ENCODE measurements around the gene ABCD3.

The ABCD3 gene

GRCh38 chr1:94540440-94541245 lies 122.5 kb downstream of the ABCD3 start (continued):
- TF ChIP-seq ZNF280C (tag by site-specific recombination; IDR thresholded peaks at IDR 0.05) (no peak), KLF16 (tag by site-specific recombination; IDR thresholded peaks at IDR 0.05) (no peak), ZNF585B (tag by site-specific recombination; IDR thresholded peaks at IDR 0.05) (no peak), GFI1B (tag by site-specific recombination; IDR thresholded peaks at IDR 0.05) (no peak), ZNF658 (tag by site-specific recombination; IDR thresholded peaks at IDR 0.05) (no peak), KLF7 (tag by site-specific recombination; IDR thresholded peaks at IDR 0.05; ENCODE audit: borderline replicate concordance) (no peak), ZNF423 (tag by site-specific recombination; IDR thresholded peaks at IDR 0.05) (no peak), ZNF660 (tag by site-specific recombination; IDR thresholded peaks at IDR 0.05) (no peak), SCRT2 (tag by site-specific recombination; IDR thresholded peaks at IDR 0.05) (no peak), ZNF362 (tag by site-specific recombination; IDR thresholded peaks at IDR 0.05) (no peak), ZNF544 (tag by site-specific recombination; IDR thresholded peaks at IDR 0.05) (no peak), ZNF16 (tag by site-specific recombination; IDR thresholded peaks at IDR 0.05; ENCODE audit: low read depth) (no peak), ZNF140 (tag by site-specific recombination; IDR thresholded peaks at IDR 0.05) (no peak), ZNF335 (tag by site-specific recombination; conservative IDR thresholded peaks at IDR 0.05) (peak; percentile 35; the same call in 1 of the 2 replicates), ZBTB21 (tag by site-specific recombination; IDR thresholded peaks at IDR 0.05) (no peak), ZNF670 (tag by site-specific recombination; IDR thresholded peaks at IDR 0.05; ENCODE audit: low read depth) (no peak), PRDM1 (tag by site-specific recombination; IDR thresholded peaks at IDR 0.05) (no peak), ZNF600 (tag by site-specific recombination; IDR thresholded peaks at IDR 0.05) (peak; percentile 58; the same call in 1 of the 2 replicates), ZNF433 (tag by site-specific recombination; IDR thresholded peaks at IDR 0.05; ENCODE audit: low read depth) (no peak)
- TF ChIP-seq, protein P1, sequence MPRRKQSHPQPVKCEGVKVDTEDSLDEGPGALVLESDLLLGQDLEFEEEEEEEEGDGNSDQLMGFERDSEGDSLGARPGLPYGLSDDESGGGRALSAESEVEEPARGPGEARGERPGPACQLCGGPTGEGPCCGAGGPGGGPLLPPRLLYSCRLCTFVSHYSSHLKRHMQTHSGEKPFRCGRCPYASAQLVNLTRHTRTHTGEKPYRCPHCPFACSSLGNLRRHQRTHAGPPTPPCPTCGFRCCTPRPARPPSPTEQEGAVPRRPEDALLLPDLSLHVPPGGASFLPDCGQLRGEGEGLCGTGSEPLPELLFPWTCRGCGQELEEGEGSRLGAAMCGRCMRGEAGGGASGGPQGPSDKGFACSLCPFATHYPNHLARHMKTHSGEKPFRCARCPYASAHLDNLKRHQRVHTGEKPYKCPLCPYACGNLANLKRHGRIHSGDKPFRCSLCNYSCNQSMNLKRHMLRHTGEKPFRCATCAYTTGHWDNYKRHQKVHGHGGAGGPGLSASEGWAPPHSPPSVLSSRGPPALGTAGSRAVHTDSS (tag by site-specific recombination; IDR thresholded peaks at IDR 0.05) = no peak

DNA sequence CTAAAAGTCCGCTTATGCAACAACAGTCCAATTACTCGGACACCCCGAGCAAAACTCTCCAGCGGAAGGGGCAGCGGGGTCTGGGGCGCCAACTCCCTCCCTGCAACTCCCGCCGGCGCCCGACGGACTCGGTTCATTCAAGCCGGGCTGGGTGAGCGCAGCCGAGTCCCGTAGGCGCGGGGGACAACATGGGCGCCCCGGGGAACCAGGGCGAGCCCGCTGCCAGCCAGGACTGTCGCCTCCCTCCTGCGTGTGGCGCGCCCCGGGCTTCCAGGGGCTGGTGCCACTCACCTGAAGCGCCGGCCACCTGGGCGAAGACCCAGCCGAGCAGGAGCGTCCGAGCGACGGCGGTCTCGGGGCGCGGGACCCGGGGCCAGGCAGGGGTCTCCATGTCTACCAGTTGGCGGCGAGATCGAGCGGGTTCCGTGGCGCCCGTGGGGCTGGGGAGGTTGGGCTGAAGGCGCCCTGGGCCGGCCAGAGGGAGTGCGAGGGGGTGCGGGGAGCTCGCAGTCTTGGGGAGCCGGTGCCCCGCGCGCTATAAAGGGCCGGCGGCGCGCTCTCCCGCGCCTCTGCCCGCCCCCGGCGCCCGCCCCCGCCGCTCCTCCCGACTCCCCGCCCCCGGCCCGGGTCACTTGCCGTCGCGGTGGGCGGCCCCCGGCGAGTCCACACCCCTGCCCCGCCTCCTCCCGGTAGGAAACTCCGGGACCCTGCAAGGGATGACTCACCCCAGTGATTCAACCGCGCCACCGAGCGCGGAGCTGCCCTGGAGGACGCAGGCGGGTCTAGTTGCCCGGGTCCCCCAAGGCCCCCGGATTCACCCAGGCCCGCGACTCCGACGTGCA lies 123.3 kb downstream of the ABCD3 start, which contains the start of gene F3:
Gene F3 (minus strand): TSS at position 514 of the 842 bp plus-strand sequence. CDS start 123 bp downstream, at position 391.
- H3K4me1 ChIP-seq (ENCODE audit: control insufficient read depth, insufficient read depth, low read length) = peaks cover 4% of the 10 kb centered on the region; the same call in 1 of the 2 replicates
- CTCF ChIA-PET = interaction anchor here (0.5 to 2.8 kb wide), 6 partner anchors 8 to 263 kb away, joined by 3 to 7 read pairs (median 3); no protein-coding TSS in a partner anchor
- 0 out of 2 replicates have a peak, but pooled peaks have one; percentile 25 for TF ChIP-seq KLF1 (tag by site-specific recombination; IDR thresholded peaks at IDR 0.05)
- TF ChIP-seq ZNF837 (tag by site-specific recombination; IDR thresholded peaks at IDR 0.05) = no peak
- no peak for TF ChIP-seq ZNF548 (tag by site-specific recombination; IDR thresholded peaks at IDR 0.05)
- TF ChIP-seq FEZF1 (tag by site-specific recombination; IDR thresholded peaks at IDR 0.05) = no peak
- no peak for TF ChIP-seq ZNF626 (tag by site-specific recombination; IDR thresholded peaks at IDR 0.05)
- TF ChIP-seq ZNF473 (tag by site-specific recombination; IDR thresholded peaks at IDR 0.05) = no peak
- TF ChIP-seq ZSCAN30 (tag by site-specific recombination; IDR thresholded peaks at IDR 0.05) = peak; percentile 12
- no peak for TF ChIP-seq TCF7L2 (IDR thresholded peaks at IDR 0.05; ENCODE audit: borderline replicate concordance, low read depth, low read length)
- no peak for TF ChIP-seq ZNF140 (tag by site-specific recombination; IDR thresholded peaks at IDR 0.05)
- TF ChIP-seq, protein P2, sequence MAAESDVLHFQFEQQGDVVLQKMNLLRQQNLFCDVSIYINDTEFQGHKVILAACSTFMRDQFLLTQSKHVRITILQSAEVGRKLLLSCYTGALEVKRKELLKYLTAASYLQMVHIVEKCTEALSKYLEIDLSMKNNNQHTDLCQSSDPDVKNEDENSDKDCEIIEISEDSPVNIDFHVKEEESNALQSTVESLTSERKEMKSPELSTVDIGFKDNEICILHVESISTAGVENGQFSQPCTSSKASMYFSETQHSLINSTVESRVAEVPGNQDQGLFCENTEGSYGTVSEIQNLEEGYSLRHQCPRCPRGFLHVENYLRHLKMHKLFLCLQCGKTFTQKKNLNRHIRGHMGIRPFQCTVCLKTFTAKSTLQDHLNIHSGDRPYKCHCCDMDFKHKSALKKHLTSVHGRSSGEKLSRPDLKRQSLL (tag by site-specific recombination; IDR thresholded peaks at IDR 0.05) = no peak
- peak; percentile 92 for TF ChIP-seq ZBTB8A (tag by site-specific recombination; IDR thresholded peaks at IDR 0.05)
- TF ChIP-seq OVOL3 (tag by site-specific recombination; IDR thresholded peaks at IDR 0.05) = no peak

More for the DNA sequence above, 123.3 kb downstream of the ABCD3 start, which contains the start of gene F3:
- Histone ChIP-seq H3K4me3 (ENCODE audit: low read depth, low read length) (peak within 1 kb of the TSS; percentile 78), H3K27ac (ENCODE audit: extremely low read depth, low read depth, low read length) (peak within 1 kb of the TSS; percentile 75; the same call in 1 of the 2 replicates), H3K36me3 (ENCODE audit: control insufficient read depth in 2 of 2, insufficient read depth in 1 of 2, low read length in 2 of 2) (peaks cover 0 to 16% of the 10 kb centered on the region in 2 experiments; a peak in 1 of 3 replicates), H3K9me3 (ENCODE audit: control insufficient read depth, insufficient read depth, low read depth, low read length) (no peaks in the 10 kb centered on the region)
- POLR2A ChIA-PET = interaction anchor here (2.0 kb wide), 1 partner anchor 19 kb away, joined by 9 read pairs; no protein-coding TSS in a partner anchor
